Skeletal muscle tissue (tissue), 4 donors: ENCODE measurements around the gene GNB1L. TPM values are rescaled to one million over a fixed set of nuclear protein-coding genes. Genes with fewer than 3 reads are reported as not detected.

Source experiments
- H3K27ac ChIP-seq: one replicate; pipeline ENCODE4 v1.7.0; 2013; ENCODE audit warnings: mild to moderate bottlenecking, low read depth, low read length, inconsistent platforms
- H3K27me3 ChIP-seq, 3 donors: one replicate each; pipeline ENCODE4 v1.7.0; 2013; ENCODE audit warnings: low read length in 3 of 3; ENCODE audit not compliant: control insufficient read depth in 3 of 3, insufficient read depth in 3 of 3
- H3K36me3 ChIP-seq, 3 donors: one replicate each; pipeline ENCODE4 v1.7.0; 2013; ENCODE audit warnings: low read length in 3 of 3; ENCODE audit not compliant: control insufficient read depth in 3 of 3, insufficient read depth in 3 of 3
- H3K4me1 ChIP-seq, 3 donors: one replicate each; pipeline ENCODE4 v1.7.0; 2013; ENCODE audit warnings: low read length in 3 of 3, mild to moderate bottlenecking in 3 of 3; ENCODE audit not compliant: control insufficient read depth in 3 of 3, insufficient read depth in 3 of 3
- H3K4me3 ChIP-seq, 3 donors: one replicate each; pipeline ENCODE4 v1.7.0; 2013; ENCODE audit warnings: low read length in 3 of 3
- H3K9ac ChIP-seq, 3 donors: one replicate each; pipeline ENCODE4 v1.7.0; 2013; ENCODE audit warnings: low read length in 3 of 3, mild to moderate bottlenecking in 3 of 3, moderate library complexity in 2 of 3, low read depth in 1 of 3
- H3K9me3 ChIP-seq, 3 donors: one replicate each; pipeline ENCODE4 v1.7.0; 2013; ENCODE audit warnings: low read length in 3 of 3; ENCODE audit not compliant: control insufficient read depth in 3 of 3
- total RNA-seq: library from RNA; depleted of rRNA; stranded (reverse); fragments of >200 nt; gene quantifications from one replicate; pipeline ENCODE4 v1.2.3, GENCODE V29; 2014
- donor health status: Osteomylitis.

The GNB1L gene
- total RNA-seq, 1 donor from 2014 or later: 4.7 TPM

- H3K4me1 ChIP-seq: peaks cover 9 to 17% (median 10%) of the 10 kb centered on the region in 3 donors
These were observed 31.3 kb downstream of the GNB1L start for GRCh38 chr22:19823191-19823901.

GRCh38 chr22:19822301-19823117 is 32.2 kb downstream of the GNB1L start:
- no peaks in the 10 kb centered on the region for H3K9me3 ChIP-seq
- H3K36me3 ChIP-seq: no peaks in the 10 kb centered on the region
- no peak overlapping the region for H3K27ac ChIP-seq
- H3K4me3 ChIP-seq: no peak overlapping the region
- no peak overlapping the region for H3K9ac ChIP-seq
- H3K4me1 ChIP-seq: peaks cover 9 to 17% (median 14%) of the 10 kb centered on the region in 3 donors
- no peaks in the 10 kb centered on the region for H3K27me3 ChIP-seq

More at GRCh38 chr22:19823191-19823901, 31.3 kb downstream of the GNB1L start:
- no peak overlapping the region for H3K27ac ChIP-seq
- no peaks in the 10 kb centered on the region for H3K27me3 ChIP-seq
- H3K36me3 ChIP-seq: no peaks in the 10 kb centered on the region
- H3K4me3 ChIP-seq: no peak overlapping the region
- H3K9ac ChIP-seq: no peak overlapping the region
- no peaks in the 10 kb centered on the region for H3K9me3 ChIP-seq

- Histone ChIP-seq H3K4me1 (peaks cover 9 to 16% (median 14%) of the 10 kb centered on the region in 3 donors), H3K27me3 (no peaks in the 10 kb centered on the region), H3K4me3 (no peak overlapping the region), H3K9ac (no peak overlapping the region), H3K27ac (no peak overlapping the region), H3K36me3 (no peaks in the 10 kb centered on the region), H3K9me3 (no peaks in the 10 kb centered on the region)
These were observed 33.0 kb downstream of the GNB1L start for GRCh38 chr22:19821523-19822300.

- Histone ChIP-seq H3K4me1 (peaks cover 7 to 10% (median 9%) of the 10 kb centered on the region in 3 donors), H3K9me3 (no peaks in the 10 kb centered on the region), H3K4me3 (no peak overlapping the region), H3K27ac (no peak overlapping the region), H3K36me3 (no peaks in the 10 kb centered on the region), H3K27me3 (no peaks in the 10 kb centered on the region), H3K9ac (no peak overlapping the region)
These were observed 33.7 kb downstream of the GNB1L start for GRCh38 chr22:19820880-19821522.

- no peak overlapping the region for H3K9ac ChIP-seq
- H3K4me3 ChIP-seq: no peak overlapping the region
- H3K36me3 ChIP-seq: no peaks in the 10 kb centered on the region
- H3K27me3 ChIP-seq: no peaks in the 10 kb centered on the region
- no peaks in the 10 kb centered on the region for H3K9me3 ChIP-seq
- peaks cover 5 to 9% (median 6%) of the 10 kb centered on the region in 3 donors for H3K4me1 ChIP-seq
- H3K27ac ChIP-seq: no peak overlapping the region
These were observed 34.5 kb downstream of the GNB1L start for GRCh38 chr22:19819911-19820879.

GRCh38 chr22:19819208-19819910 is 35.3 kb downstream of the GNB1L start:
- Histone ChIP-seq H3K9ac (no peak overlapping the region), H3K9me3 (no peaks in the 10 kb centered on the region), H3K27ac (no peak overlapping the region), H3K4me1 (peaks cover 5 to 9% (median 6%) of the 10 kb centered on the region in 3 donors), H3K27me3 (no peaks in the 10 kb centered on the region), H3K36me3 (no peaks in the 10 kb centered on the region), H3K4me3 (no peak overlapping the region)

- Histone ChIP-seq H3K27me3 (no peaks in the 10 kb centered on the region), H3K9me3 (no peaks in the 10 kb centered on the region), H3K4me3 (no peak overlapping the region), H3K27ac (no peak overlapping the region), H3K9ac (peak overlapping the region in 1 of 3 donors; percentile 33), H3K36me3 (no peaks in the 10 kb centered on the region), H3K4me1 (peaks cover 5 to 9% (median 6%) of the 10 kb centered on the region in 3 donors)
These were observed 36.1 kb downstream of the GNB1L start for GRCh38 chr22:19818324-19819207.
